Ishikawa (cell line): ENCODE data around the gene RMDN3.

Experiments
- CEBPB ChIP-seq: IDR thresholded peaks from 2 replicates; pipeline ENCODE4 v1.6.1; 2012
- CREB1 ChIP-seq: IDR thresholded peaks from 2 replicates; pipeline ENCODE4 v1.6.1; 2012; ENCODE audit warnings: low read depth
- EGR1 ChIP-seq: IDR thresholded peaks from 2 replicates; pipeline ENCODE4 v1.6.1; 2012
- EP300 ChIP-seq: IDR thresholded peaks from 2 replicates; pipeline ENCODE4 v1.6.1; 2012; ENCODE audit warnings: borderline replicate concordance
- FOXM1 ChIP-seq: IDR thresholded peaks from 2 replicates; pipeline ENCODE4 v1.6.1; 2012; ENCODE audit warnings: low read depth, borderline replicate concordance
- NFIC ChIP-seq: IDR thresholded peaks from 2 replicates; pipeline ENCODE4 v1.6.1; 2012
- RAD21 ChIP-seq: IDR thresholded peaks from 2 replicates; pipeline ENCODE4 v1.6.1; 2012; ENCODE audit warnings: low read depth
- TAF1 ChIP-seq: IDR thresholded peaks from 2 replicates; pipeline ENCODE4 v1.6.1; 2012; ENCODE audit warnings: low read depth, mild to moderate bottlenecking
- TCF12 ChIP-seq: IDR thresholded peaks from 2 replicates; pipeline ENCODE4 v1.6.1; 2012; ENCODE audit warnings: low read depth
- TEAD4 ChIP-seq: IDR thresholded peaks from 2 replicates; pipeline ENCODE4 v1.6.1; 2012
- YY1 ChIP-seq: IDR thresholded peaks from 2 replicates; pipeline ENCODE4 v1.6.1; 2012; ENCODE audit warnings: low read depth
- TF ChIP-seq, protein P1 (sequence below): IDR thresholded peaks from 2 replicates; pipeline ENCODE4 v1.6.1; 2012
- TF ChIP-seq, protein P2 (sequence below): IDR thresholded peaks from 2 replicates; pipeline ENCODE4 v1.6.1; 2012; ENCODE audit warnings: low read depth, mild to moderate bottlenecking

DNA sequence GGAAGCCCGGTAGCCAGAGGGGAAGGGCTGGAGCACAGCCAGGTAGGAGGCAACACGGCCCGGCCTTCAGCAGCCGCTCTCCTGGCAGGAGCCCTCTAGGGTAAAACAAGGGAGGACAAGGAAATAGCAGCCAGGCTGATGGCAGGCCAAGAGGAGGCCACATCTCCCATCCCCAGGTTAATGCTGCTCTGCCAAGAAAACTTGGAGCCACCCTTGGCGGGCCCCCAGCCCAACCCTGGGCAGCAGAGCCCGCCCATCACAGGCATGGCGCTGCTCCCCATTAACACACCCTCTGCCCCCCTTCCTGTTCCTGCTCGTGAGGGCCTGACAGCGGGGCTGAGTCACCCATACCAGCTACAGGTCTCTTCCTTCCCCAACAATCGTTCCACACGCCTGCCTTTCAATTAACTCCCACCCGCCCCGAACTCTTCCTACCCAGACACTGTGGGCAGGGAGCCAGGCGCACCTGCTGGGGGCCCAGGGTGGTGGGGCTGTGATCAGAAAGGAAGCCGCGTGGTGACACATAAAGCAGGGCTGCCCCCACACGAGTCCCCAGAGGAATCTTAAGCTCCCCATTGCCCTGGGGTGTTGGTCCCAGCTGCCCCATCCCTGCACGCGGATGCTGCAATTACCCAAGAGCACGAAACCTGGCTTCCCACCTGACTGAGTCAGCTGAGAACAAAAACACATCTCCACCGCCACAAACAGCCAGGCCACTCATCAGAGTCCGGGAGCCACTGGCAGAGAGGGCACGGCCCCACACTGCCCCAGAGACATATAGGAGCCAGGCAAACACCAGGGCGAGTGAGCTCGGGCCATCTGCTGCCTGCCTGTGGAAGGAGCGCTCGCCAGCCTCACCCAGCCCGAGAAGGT, 14.5 kb upstream of the RMDN3 start, which contains the start of gene C15orf62:
- TF ChIP-seq FOXM1 (peak; percentile 87), TCF12 (peak; percentile 98), NFIC (peak; percentile 99), CEBPB (peak; percentile 72), TAF1 (0 out of 2 replicates have a peak, but pooled peaks have one; percentile 15), RAD21 (no peak; the same call in 1 of the 2 replicates), EP300 (peak; percentile 94), YY1 (peak; percentile 27; the same call in 1 of the 2 replicates), CREB1 (no peak), EGR1 (no peak), TEAD4 (peak; percentile 89)
- TF ChIP-seq, protein P1, sequence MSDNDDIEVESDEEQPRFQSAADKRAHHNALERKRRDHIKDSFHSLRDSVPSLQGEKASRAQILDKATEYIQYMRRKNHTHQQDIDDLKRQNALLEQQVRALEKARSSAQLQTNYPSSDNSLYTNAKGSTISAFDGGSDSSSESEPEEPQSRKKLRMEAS = peak; percentile 83
- TF ChIP-seq, protein P2, sequence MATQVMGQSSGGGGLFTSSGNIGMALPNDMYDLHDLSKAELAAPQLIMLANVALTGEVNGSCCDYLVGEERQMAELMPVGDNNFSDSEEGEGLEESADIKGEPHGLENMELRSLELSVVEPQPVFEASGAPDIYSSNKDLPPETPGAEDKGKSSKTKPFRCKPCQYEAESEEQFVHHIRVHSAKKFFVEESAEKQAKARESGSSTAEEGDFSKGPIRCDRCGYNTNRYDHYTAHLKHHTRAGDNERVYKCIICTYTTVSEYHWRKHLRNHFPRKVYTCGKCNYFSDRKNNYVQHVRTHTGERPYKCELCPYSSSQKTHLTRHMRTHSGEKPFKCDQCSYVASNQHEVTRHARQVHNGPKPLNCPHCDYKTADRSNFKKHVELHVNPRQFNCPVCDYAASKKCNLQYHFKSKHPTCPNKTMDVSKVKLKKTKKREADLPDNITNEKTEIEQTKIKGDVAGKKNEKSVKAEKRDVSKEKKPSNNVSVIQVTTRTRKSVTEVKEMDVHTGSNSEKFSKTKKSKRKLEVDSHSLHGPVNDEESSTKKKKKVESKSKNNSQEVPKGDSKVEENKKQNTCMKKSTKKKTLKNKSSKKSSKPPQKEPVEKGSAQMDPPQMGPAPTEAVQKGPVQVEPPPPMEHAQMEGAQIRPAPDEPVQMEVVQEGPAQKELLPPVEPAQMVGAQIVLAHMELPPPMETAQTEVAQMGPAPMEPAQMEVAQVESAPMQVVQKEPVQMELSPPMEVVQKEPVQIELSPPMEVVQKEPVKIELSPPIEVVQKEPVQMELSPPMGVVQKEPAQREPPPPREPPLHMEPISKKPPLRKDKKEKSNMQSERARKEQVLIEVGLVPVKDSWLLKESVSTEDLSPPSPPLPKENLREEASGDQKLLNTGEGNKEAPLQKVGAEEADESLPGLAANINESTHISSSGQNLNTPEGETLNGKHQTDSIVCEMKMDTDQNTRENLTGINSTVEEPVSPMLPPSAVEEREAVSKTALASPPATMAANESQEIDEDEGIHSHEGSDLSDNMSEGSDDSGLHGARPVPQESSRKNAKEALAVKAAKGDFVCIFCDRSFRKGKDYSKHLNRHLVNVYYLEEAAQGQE = 0 out of 2 replicates have a peak, but pooled peaks have one; percentile 6
